HEK293 (cell line): ENCODE measurements around the gene TOM1L2.

Experiments
- CTCF ChIA-PET: fragments of 350-600 bp; formaldehyde crosslinking; extraction: SDS; loops from one replicate; lab custom pipeline; 2021; ENCODE audit warnings: antibody characterized with exemption; lab: Yijun Ruan, JAX
- POLR2A ChIA-PET: fragments of 300-600 bp; formaldehyde crosslinking; extraction: SDS; loops from one replicate; lab custom pipeline; 2020; ENCODE audit warnings: antibody characterized with exemption, inconsistent platforms; lab: Yijun Ruan, JAX
- H3K27ac ChIP-seq: fragments of 200-500 bp; sonication (Bioruptor generic); 2 replicates; pipeline ENCODE4 v1.5.1; 2014; ENCODE audit warnings: low read depth, low read length, control low read depth, inconsistent platforms; ENCODE audit errors: extremely low read depth
- H3K36me3 ChIP-seq, 2 experiments: fragments of 200-500 bp in 1 of 2; sonication (Bioruptor generic) in 1 of 2; 1 replicate in 1 of 2; 2 replicates in 1 of 2; pipeline ENCODE4 v1.5.1; 2014 to 2017; ENCODE audit warnings: inconsistent platforms in 2 of 2, low read length in 2 of 2; ENCODE audit not compliant: control insufficient read depth in 2 of 2, insufficient read depth in 1 of 2
- H3K4me1 ChIP-seq: fragments of 200-500 bp; sonication (Bioruptor generic); 2 replicates; pipeline ENCODE4 v1.5.1; 2014; ENCODE audit warnings: mild to moderate bottlenecking, low read length, inconsistent platforms; ENCODE audit not compliant: control insufficient read depth, insufficient read depth
- H3K4me3 ChIP-seq: 2 replicates; pipeline ENCODE4 v1.5.1; 2011; ENCODE audit warnings: low read depth, mild to moderate bottlenecking, control low read depth, low read length, moderate library complexity
- H3K9me3 ChIP-seq: fragments of 200-500 bp; sonication (Bioruptor generic); 2 replicates; pipeline ENCODE4 v1.5.1; 2014; ENCODE audit warnings: low read depth, low read length, inconsistent platforms; ENCODE audit not compliant: control insufficient read depth, insufficient read depth
- EGR2 ChIP-seq: fragments of 450-650 bp; formaldehyde crosslinking; IDR thresholded peaks from 2 replicates; pipeline ENCODE4 v1.5.1; 2016; ENCODE audit warnings: low read depth, missing biosample characterization, missing genetic modification characterization
- FEZF1 ChIP-seq: fragments of 450-650 bp; formaldehyde crosslinking; IDR thresholded peaks from 2 replicates; pipeline ENCODE4 v1.5.1; 2016; ENCODE audit warnings: missing biosample characterization, missing genetic modification characterization
- GLI2 ChIP-seq: fragments of 450-650 bp; formaldehyde crosslinking; IDR thresholded peaks from 2 replicates; pipeline ENCODE4; 2017; ENCODE audit warnings: missing biosample characterization, missing genetic modification characterization, low read depth, borderline replicate concordance
- GLIS1 ChIP-seq: fragments of 450-650 bp; formaldehyde crosslinking; IDR thresholded peaks from 2 replicates; pipeline ENCODE4 v1.5.1; 2016; ENCODE audit warnings: missing biosample characterization, missing genetic modification characterization
- GLIS2 ChIP-seq: fragments of 450-650 bp; formaldehyde crosslinking; IDR thresholded peaks from 2 replicates; pipeline ENCODE4 v1.5.1; 2016; ENCODE audit warnings: missing biosample characterization, missing genetic modification characterization
- KLF8 ChIP-seq: fragments of 450-650 bp; formaldehyde crosslinking; IDR thresholded peaks from 2 replicates; pipeline ENCODE4 v1.5.1; 2016; ENCODE audit warnings: missing biosample characterization, missing genetic modification characterization
- PRDM1 ChIP-seq: fragments of 450-650 bp; formaldehyde crosslinking; IDR thresholded peaks from 2 replicates; pipeline ENCODE4; 2016; ENCODE audit warnings: missing biosample characterization, missing genetic modification characterization
- SCRT1 ChIP-seq: fragments of 450-650 bp; formaldehyde crosslinking; IDR thresholded peaks from 2 replicates; pipeline ENCODE4 v1.5.1; 2016; ENCODE audit warnings: missing biosample characterization, missing genetic modification characterization, borderline replicate concordance
- ZBTB1 ChIP-seq: fragments of 450-650 bp; formaldehyde crosslinking; IDR thresholded peaks from 2 replicates; pipeline ENCODE4 v1.5.1; 2016; ENCODE audit warnings: missing biosample characterization, missing genetic modification characterization
- ZFHX2 ChIP-seq: fragments of 450-650 bp; formaldehyde crosslinking; conservative IDR thresholded peaks from 2 replicates; pipeline ENCODE4 v1.5.1; 2016; ENCODE audit warnings: missing biosample characterization, missing genetic modification characterization
- ZNF174 ChIP-seq: fragments of 450-650 bp; formaldehyde crosslinking; IDR thresholded peaks from 2 replicates; pipeline ENCODE4 v1.5.0; 2017; ENCODE audit warnings: missing biosample characterization, mild to moderate bottlenecking, missing genetic modification characterization
- ZNF202 ChIP-seq: fragments of 450-650 bp; formaldehyde crosslinking; IDR thresholded peaks from 2 replicates; pipeline ENCODE4 v1.5.1; 2016; ENCODE audit warnings: missing biosample characterization, missing genetic modification characterization, borderline replicate concordance
- ZNF266 ChIP-seq: fragments of 450-650 bp; formaldehyde crosslinking; IDR thresholded peaks from 2 replicates; pipeline ENCODE4 v1.5.1; 2016; ENCODE audit warnings: missing biosample characterization, missing genetic modification characterization, low read depth
- ZNF350 ChIP-seq: fragments of 450-650 bp; formaldehyde crosslinking; IDR thresholded peaks from 2 replicates; pipeline ENCODE4 v1.5.0; 2017; ENCODE audit warnings: missing biosample characterization, mild to moderate bottlenecking, missing genetic modification characterization
- ZNF423 ChIP-seq: fragments of 450-650 bp; formaldehyde crosslinking; IDR thresholded peaks from 2 replicates; pipeline ENCODE4 v1.5.1; 2016; ENCODE audit warnings: missing biosample characterization, missing genetic modification characterization
- ZNF48 ChIP-seq: fragments of 450-650 bp; formaldehyde crosslinking; IDR thresholded peaks from 2 replicates; pipeline ENCODE4 v1.5.1; 2016; ENCODE audit warnings: missing biosample characterization, missing genetic modification characterization
- ZNF501 ChIP-seq: fragments of 450-650 bp; formaldehyde crosslinking; IDR thresholded peaks from 2 replicates; pipeline ENCODE4 v1.5.1; 2016; ENCODE audit warnings: missing biosample characterization, missing genetic modification characterization
- ZNF510 ChIP-seq: fragments of 450-650 bp; formaldehyde crosslinking; IDR thresholded peaks from 2 replicates; pipeline ENCODE4 v1.5.1; 2018; ENCODE audit warnings: mild to moderate bottlenecking, missing genetic modification characterization, missing biosample characterization; ENCODE audit not compliant: insufficient replicate concordance
- ZNF544 ChIP-seq: fragments of 450-650 bp; formaldehyde crosslinking; IDR thresholded peaks from 2 replicates; pipeline ENCODE4 v1.5.0; 2017; ENCODE audit warnings: missing biosample characterization, missing genetic modification characterization
- ZNF561 ChIP-seq: fragments of 450-650 bp; IDR thresholded peaks from 2 replicates; pipeline ENCODE4 v1.5.1; 2018; ENCODE audit warnings: missing biosample characterization, missing genetic modification characterization, borderline replicate concordance
- ZNF596 ChIP-seq: fragments of 450-650 bp; IDR thresholded peaks from 2 replicates; pipeline ENCODE4 v1.5.0; 2018; ENCODE audit warnings: missing biosample characterization, mild to moderate bottlenecking, missing genetic modification characterization, moderate library complexity
- ZNF600 ChIP-seq: fragments of 450-650 bp; formaldehyde crosslinking; IDR thresholded peaks from 2 replicates; pipeline ENCODE4 v1.5.1; 2016; ENCODE audit warnings: missing biosample characterization, missing genetic modification characterization
- ZNF670 ChIP-seq: fragments of 450-650 bp; formaldehyde crosslinking; IDR thresholded peaks from 2 replicates; pipeline ENCODE4 v1.5.1; 2016; ENCODE audit warnings: missing biosample characterization, missing genetic modification characterization, low read depth
- TF ChIP-seq, protein P1 (sequence below): fragments of 450-650 bp; formaldehyde crosslinking; IDR thresholded peaks from 2 replicates; pipeline ENCODE4 v1.5.1; 2016; ENCODE audit warnings: missing biosample characterization, missing genetic modification characterization
- TF ChIP-seq, protein P2 (sequence below): fragments of 450-650 bp; IDR thresholded peaks from 2 replicates; pipeline ENCODE4 v1.5.1; 2018; ENCODE audit warnings: missing biosample characterization, mild to moderate bottlenecking, missing genetic modification characterization

TOM1L2 gene

DNA sequence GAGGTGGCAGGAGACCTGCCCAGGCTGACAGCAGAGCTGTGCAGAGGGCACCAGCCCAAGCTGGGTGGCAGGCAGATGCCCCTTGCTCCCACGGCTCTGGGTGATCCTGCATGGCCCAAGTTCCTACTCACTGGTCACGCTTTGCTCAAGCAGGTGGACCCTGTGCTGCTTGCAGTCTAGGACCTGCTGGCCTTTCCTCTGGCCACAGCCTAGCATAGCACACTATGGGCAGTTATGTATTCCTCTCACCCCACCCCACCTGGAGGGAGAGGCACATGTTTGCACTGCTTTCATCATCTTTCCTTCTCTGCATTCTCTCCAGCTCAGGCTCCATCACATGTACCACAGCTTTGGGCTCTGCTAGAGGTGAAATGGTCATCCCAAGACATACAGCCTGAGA lies 115.8 kb downstream of the TOM1L2 start:
- no peak overlapping the region for H3K4me3 ChIP-seq
- no peaks in the 10 kb centered on the region; the same call in 1 of the 2 replicates for H3K4me1 ChIP-seq
- ChIA-PET CTCF (interaction anchor here (0.6 to 6.4 kb wide), 4 partner anchors 14 to 178 kb away, joined by 3 to 40 read pairs (median 3); no protein-coding TSS in a partner anchor), POLR2A (interaction anchor here (1.2 kb wide), 1 partner anchor 18 kb away, joined by 6 read pairs; no protein-coding TSS in a partner anchor)
- H3K36me3 ChIP-seq = peaks cover 0 to 2% of the 10 kb centered on the region in 2 experiments; a peak in 2 of 3 replicates
- TF ChIP-seq GLIS1 (tag by site-specific recombination) (0 out of 2 replicates have a peak, but pooled peaks have one; percentile 4), ZNF544 (no peak), ZNF600 (tag by site-specific recombination) (no peak)
- H3K9me3 ChIP-seq = no peaks in the 10 kb centered on the region
- no peak overlapping the region for H3K27ac ChIP-seq

DNA sequence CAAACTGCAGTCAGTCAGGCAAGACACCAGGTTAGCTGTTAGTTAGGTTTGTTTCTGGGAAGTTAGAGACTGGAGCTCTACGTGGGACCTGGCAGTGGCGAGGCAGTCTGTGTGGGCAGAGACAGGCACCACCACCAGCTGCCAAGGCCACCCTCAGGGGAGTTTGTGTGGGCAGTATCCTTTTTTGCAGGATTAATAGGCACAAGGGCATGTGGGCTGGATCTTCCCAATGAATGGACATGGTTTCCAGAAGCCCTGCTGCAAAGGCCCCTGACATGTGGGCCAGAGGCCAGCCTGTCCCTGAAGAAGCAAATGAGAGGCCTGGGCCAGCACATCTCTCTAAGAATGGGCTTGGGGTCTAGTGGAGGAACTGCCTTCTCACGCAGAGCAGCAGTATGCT lies 116.2 kb downstream of the TOM1L2 start:
- ChIA-PET POLR2A (interaction anchor here (1.2 kb wide), 1 partner anchor 17 kb away, joined by 6 read pairs; no protein-coding TSS in a partner anchor), CTCF (interaction anchor here (0.6 to 6.4 kb wide), 5 partner anchors 14 to 177 kb away, joined by 3 to 40 read pairs (median 3); no protein-coding TSS in a partner anchor)
- H3K9me3 ChIP-seq = no peaks in the 10 kb centered on the region
- no peak overlapping the region for H3K4me3 ChIP-seq
- no peaks in the 10 kb centered on the region; a peak in 1 of 3 replicates for H3K36me3 ChIP-seq
- TF ChIP-seq ZNF266 (tag by site-specific recombination) = no peak
- peak; percentile 97 for TF ChIP-seq ZFHX2 (tag by site-specific recombination)
- peak; percentile 95 for TF ChIP-seq EGR2
- TF ChIP-seq, protein P1, sequence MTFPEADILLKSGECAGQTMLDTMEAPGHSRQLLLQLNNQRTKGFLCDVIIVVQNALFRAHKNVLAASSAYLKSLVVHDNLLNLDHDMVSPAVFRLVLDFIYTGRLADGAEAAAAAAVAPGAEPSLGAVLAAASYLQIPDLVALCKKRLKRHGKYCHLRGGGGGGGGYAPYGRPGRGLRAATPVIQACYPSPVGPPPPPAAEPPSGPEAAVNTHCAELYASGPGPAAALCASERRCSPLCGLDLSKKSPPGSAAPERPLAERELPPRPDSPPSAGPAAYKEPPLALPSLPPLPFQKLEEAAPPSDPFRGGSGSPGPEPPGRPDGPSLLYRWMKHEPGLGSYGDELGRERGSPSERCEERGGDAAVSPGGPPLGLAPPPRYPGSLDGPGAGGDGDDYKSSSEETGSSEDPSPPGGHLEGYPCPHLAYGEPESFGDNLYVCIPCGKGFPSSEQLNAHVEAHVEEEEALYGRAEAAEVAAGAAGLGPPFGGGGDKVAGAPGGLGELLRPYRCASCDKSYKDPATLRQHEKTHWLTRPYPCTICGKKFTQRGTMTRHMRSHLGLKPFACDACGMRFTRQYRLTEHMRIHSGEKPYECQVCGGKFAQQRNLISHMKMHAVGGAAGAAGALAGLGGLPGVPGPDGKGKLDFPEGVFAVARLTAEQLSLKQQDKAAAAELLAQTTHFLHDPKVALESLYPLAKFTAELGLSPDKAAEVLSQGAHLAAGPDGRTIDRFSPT (tag by site-specific recombination) = no peak
- no peak for TF ChIP-seq FEZF1 (tag by site-specific recombination)
- TF ChIP-seq, all 188 proteins: peak for 2
- H3K27ac ChIP-seq = no peak overlapping the region
- no peaks in the 10 kb centered on the region; the same call in 1 of the 2 replicates for H3K4me1 ChIP-seq

DNA sequence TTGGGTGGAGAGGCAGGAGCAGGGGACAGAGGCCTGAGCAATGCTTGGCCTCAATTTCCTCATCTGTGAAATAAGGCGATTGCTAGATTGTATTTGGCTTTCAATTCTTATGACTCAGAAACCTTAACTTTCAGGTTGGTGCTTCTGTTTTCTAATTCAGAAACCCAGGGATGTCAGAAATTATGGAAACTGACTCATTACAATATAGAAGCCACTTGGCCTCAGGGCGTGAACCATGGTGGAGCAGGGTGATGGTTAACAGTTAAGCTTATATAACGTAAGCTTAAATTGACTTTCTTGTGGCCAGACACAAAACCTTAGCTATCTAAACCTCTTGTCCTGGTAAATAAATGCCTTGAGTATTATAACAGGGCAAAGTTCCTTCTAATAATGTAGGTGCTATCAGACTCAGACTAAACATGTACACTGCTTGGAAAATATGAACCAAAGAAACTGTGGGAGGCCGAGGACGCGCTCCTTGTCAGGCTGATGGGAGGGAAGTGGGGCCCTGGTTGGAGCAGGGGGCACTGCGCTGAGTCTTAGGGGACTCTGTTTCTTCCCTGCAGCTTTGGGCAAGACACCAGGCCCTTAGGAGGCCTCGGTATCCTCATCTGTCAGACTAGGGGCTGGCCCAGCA lies 118.3 kb downstream of the TOM1L2 start:
- no peak overlapping the region for H3K27ac ChIP-seq
- CTCF ChIA-PET = interaction anchor here (0.6 to 6.4 kb wide), 4 partner anchors 8 to 124 kb away, joined by 3 to 40 read pairs (median 11); no protein-coding TSS in a partner anchor
- peaks cover 20% of the 10 kb centered on the region for H3K4me1 ChIP-seq
- H3K4me3 ChIP-seq = no peak overlapping the region
- POLR2A ChIA-PET = no interaction called here
- no peaks in the 10 kb centered on the region; a peak in 1 of 3 replicates for H3K36me3 ChIP-seq
- TF ChIP-seq KLF8 (tag by site-specific recombination) = no peak
- TF ChIP-seq ZNF596 (tag by site-specific recombination) = no peak
- no peak for TF ChIP-seq EGR2
- no peak for TF ChIP-seq ZNF174
- no peak for TF ChIP-seq GLIS2
- TF ChIP-seq, protein P2, sequence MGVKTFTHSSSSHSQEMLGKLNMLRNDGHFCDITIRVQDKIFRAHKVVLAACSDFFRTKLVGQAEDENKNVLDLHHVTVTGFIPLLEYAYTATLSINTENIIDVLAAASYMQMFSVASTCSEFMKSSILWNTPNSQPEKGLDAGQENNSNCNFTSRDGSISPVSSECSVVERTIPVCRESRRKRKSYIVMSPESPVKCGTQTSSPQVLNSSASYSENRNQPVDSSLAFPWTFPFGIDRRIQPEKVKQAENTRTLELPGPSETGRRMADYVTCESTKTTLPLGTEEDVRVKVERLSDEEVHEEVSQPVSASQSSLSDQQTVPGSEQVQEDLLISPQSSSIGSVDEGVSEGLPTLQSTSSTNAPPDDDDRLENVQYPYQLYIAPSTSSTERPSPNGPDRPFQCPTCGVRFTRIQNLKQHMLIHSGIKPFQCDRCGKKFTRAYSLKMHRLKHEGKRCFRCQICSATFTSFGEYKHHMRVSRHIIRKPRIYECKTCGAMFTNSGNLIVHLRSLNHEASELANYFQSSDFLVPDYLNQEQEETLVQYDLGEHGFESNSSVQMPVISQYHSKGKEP (tag by site-specific recombination) = no peak
- TF ChIP-seq ZNF670 (tag by site-specific recombination) = no peak
- TF ChIP-seq ZNF600 (tag by site-specific recombination) = no peak
- no peak for TF ChIP-seq ZBTB1 (tag by site-specific recombination)
- TF ChIP-seq ZFHX2 (tag by site-specific recombination) = no peak
- TF ChIP-seq ZNF510 (tag by site-specific recombination) = no peak
- no peak for TF ChIP-seq ZNF350
- no peak for TF ChIP-seq SCRT1
- no peak for TF ChIP-seq ZNF501 (tag by site-specific recombination)
- no peak for TF ChIP-seq ZNF561 (tag by site-specific recombination)
- no peak for TF ChIP-seq ZNF48
- no peak for TF ChIP-seq GLI2 (tag by site-specific recombination)
- no peak for TF ChIP-seq PRDM1 (tag by site-specific recombination)
- TF ChIP-seq ZNF423 (tag by site-specific recombination) = no peak
- TF ChIP-seq ZNF202 (tag by site-specific recombination) = no peak
- no peaks in the 10 kb centered on the region for H3K9me3 ChIP-seq
